IMR-90 (cell line): ENCODE measurements around the gene RALGAPA1. TPM values are rescaled to one million over a fixed set of nuclear protein-coding genes. Genes with fewer than 3 reads are reported as not detected.

Experiments
- ATAC-seq: fragments of 200-7000 bp; cut with Tn5 transposase; 2 replicates; pipeline ENCODE4 v1.9.1; 2020; ENCODE audit warnings: low read depth, mild to moderate bottlenecking, moderate library complexity
- BruUV-seq: library from RNA; stranded (reverse); fragments of 400-500 nt; replicated peaks from 2 replicates; lab custom pipeline; 2021; lab: Mats Ljungman, UMichigan
- CTCF ChIA-PET: fragments of 300-600 bp; formaldehyde crosslinking; extraction: SDS; loops from one replicate; lab custom pipeline; 2021; ENCODE audit warnings: antibody characterized with exemption; lab: Yijun Ruan, JAX
- POLR2A ChIA-PET: fragments of 300-600 bp; sonication (Branson Sonifier 250); formaldehyde crosslinking; loops from one replicate; lab custom pipeline; 2022; ENCODE audit warnings: antibody characterized with exemption; ENCODE audit not compliant: unreplicated experiment; lab: Charles Lee
- DNase-seq: peaks from one replicate; pipeline ENCODE4 v3.0.0; 2013
- H2AFZ ChIP-seq: replicated peaks from 2 replicates; pipeline ENCODE3; 2013; ENCODE audit warnings: low read length, mild to moderate bottlenecking; ENCODE audit not compliant: poor library complexity
- H2AK5ac ChIP-seq: 2 replicates; pipeline ENCODE4 v1.6.1; 2013; ENCODE audit warnings: low read depth, low read length, inconsistent platforms
- H2AK9ac ChIP-seq: replicated peaks from 2 replicates; pipeline ENCODE3; 2013; ENCODE audit warnings: mild to moderate bottlenecking, low read depth, low read length, moderate library complexity; ENCODE audit not compliant: poor library complexity
- H2BK120ac ChIP-seq: 2 replicates; pipeline ENCODE4 v1.6.1; 2013; ENCODE audit warnings: low read depth, low read length, inconsistent platforms
- H2BK15ac ChIP-seq: 3 replicates; pipeline ENCODE4 v1.6.1; 2013; ENCODE audit warnings: low read depth, low read length, inconsistent platforms
- H2BK20ac ChIP-seq: 2 replicates; pipeline ENCODE4 v1.6.1; 2013; ENCODE audit warnings: low read depth, mild to moderate bottlenecking, inconsistent platforms, low read length, moderate library complexity
- H2BK5ac ChIP-seq: 2 replicates; pipeline ENCODE4 v1.6.1; 2013; ENCODE audit warnings: mild to moderate bottlenecking, low read depth, low read length, inconsistent platforms; ENCODE audit not compliant: poor library complexity, severe bottlenecking
- H3K14ac ChIP-seq: replicated peaks from 2 replicates; pipeline ENCODE4 v1.6.1; 2013; ENCODE audit warnings: low read depth, low read length, inconsistent platforms
- H3K18ac ChIP-seq: 2 replicates; pipeline ENCODE4 v1.6.1; 2013; ENCODE audit warnings: low read depth, low read length, control low read depth
- H3K23ac ChIP-seq: 2 replicates; pipeline ENCODE4 v1.6.1; 2013; ENCODE audit warnings: low read depth, low read length, inconsistent platforms
- H3K27ac ChIP-seq: 2 replicates; pipeline ENCODE4 v1.5.1; 2013; ENCODE audit warnings: mild to moderate bottlenecking, control low read depth, low read length; ENCODE audit not compliant: insufficient read depth
- H3K27me3 ChIP-seq: 2 replicates; pipeline ENCODE4 v1.6.1; 2013; ENCODE audit warnings: low read length; ENCODE audit not compliant: control insufficient read depth, insufficient read depth
- H3K36me3 ChIP-seq: 2 replicates; pipeline ENCODE4 v1.6.1; 2013; ENCODE audit warnings: low read length, mixed read lengths; ENCODE audit not compliant: control insufficient read depth, insufficient read depth
- H3K4ac ChIP-seq: 2 replicates; pipeline ENCODE4 v1.6.1; 2013; ENCODE audit warnings: low read depth, low read length, inconsistent platforms
- H3K4me1 ChIP-seq: 2 replicates; pipeline ENCODE4 v1.6.1; 2013; ENCODE audit warnings: low read length, mixed read lengths; ENCODE audit not compliant: control insufficient read depth, insufficient read depth
- H3K4me2 ChIP-seq: 2 replicates; pipeline ENCODE4 v1.6.1; 2013; ENCODE audit warnings: low read depth, mild to moderate bottlenecking, control low read depth, low read length, moderate library complexity
- H3K4me3 ChIP-seq: 2 replicates; pipeline ENCODE4 v1.5.1; 2013; ENCODE audit warnings: low read depth, mild to moderate bottlenecking, control low read depth, low read length, moderate library complexity; ENCODE audit not compliant: insufficient read depth
- H3K56ac ChIP-seq: 2 replicates; pipeline ENCODE4 v1.6.1; 2013; ENCODE audit warnings: low read length, inconsistent platforms; ENCODE audit not compliant: insufficient read depth; ENCODE audit errors: extremely low read depth
- H3K79me1 ChIP-seq, 2 experiments: 2 replicates each; pipeline ENCODE4 v1.6.1; 2013; ENCODE audit warnings: low read length in 2 of 2, inconsistent platforms in 1 of 2, low read depth in 1 of 2
- H3K9ac ChIP-seq: 2 replicates; pipeline ENCODE4 v1.6.1; 2013; ENCODE audit warnings: low read depth, low read length, control low read depth
- H3K9me1 ChIP-seq: 2 replicates; pipeline ENCODE4 v1.6.1; 2013; ENCODE audit warnings: low read length, inconsistent platforms; ENCODE audit not compliant: insufficient read depth
- H3K9me3 ChIP-seq: 2 replicates; pipeline ENCODE4 v1.6.1; 2013; ENCODE audit warnings: low read length; ENCODE audit not compliant: control insufficient read depth, insufficient read depth
- H4K20me1 ChIP-seq: 2 replicates; pipeline ENCODE4 v1.6.1; 2013; ENCODE audit warnings: low read length, inconsistent platforms; ENCODE audit not compliant: insufficient read depth
- H4K5ac ChIP-seq: 2 replicates; pipeline ENCODE4 v1.6.1; 2013; ENCODE audit warnings: mild to moderate bottlenecking, low read depth, low read length, control low read depth
- H4K8ac ChIP-seq, 2 experiments: 2 replicates each; pipeline ENCODE4 v1.6.1; 2013; ENCODE audit warnings: low read depth in 2 of 2, low read length in 2 of 2, control low read depth in 1 of 2, inconsistent platforms in 1 of 2
- H4K91ac ChIP-seq: 2 replicates; pipeline ENCODE4 v1.6.1; 2013; ENCODE audit warnings: low read depth, low read length, inconsistent platforms; ENCODE audit not compliant: insufficient read depth
- BHLHE40 ChIP-seq: fragments of 150-350 bp; IDR thresholded peaks from 2 replicates; pipeline ENCODE4 v1.6.1; 2016; ENCODE audit warnings: mild to moderate bottlenecking, low read depth, low read length
- CEBPB ChIP-seq: IDR thresholded peaks from 2 replicates; pipeline ENCODE4 v1.6.1; 2012; ENCODE audit warnings: low read depth, low read length, improper control_type of control experiment
- CHD1 ChIP-seq: IDR thresholded peaks from 2 replicates; pipeline ENCODE4 v1.6.1; 2012; ENCODE audit warnings: low read depth, low read length, improper control_type of control experiment
- FOS ChIP-seq: fragments of 150-350 bp; IDR thresholded peaks from 2 replicates; pipeline ENCODE4 v1.6.1; 2016; ENCODE audit warnings: low read depth, low read length
- MAFK ChIP-seq: IDR thresholded peaks from 2 replicates; pipeline ENCODE4 v1.6.1; 2012; ENCODE audit warnings: low read depth, low read length, improper control_type of control experiment
- MAZ ChIP-seq: IDR thresholded peaks from 2 replicates; pipeline ENCODE4 v1.6.1; 2012; ENCODE audit warnings: low read depth, mild to moderate bottlenecking, low read length, improper control_type of control experiment, moderate library complexity, borderline replicate concordance
- MXI1 ChIP-seq: IDR thresholded peaks from 2 replicates; pipeline ENCODE4 v1.6.1; 2012; ENCODE audit warnings: low read depth, mild to moderate bottlenecking, low read length, moderate library complexity, borderline replicate concordance
- NFE2L2 ChIP-seq: fragments of 150-350 bp; IDR thresholded peaks from 2 replicates; pipeline ENCODE4 v1.6.1; 2016; ENCODE audit warnings: low read depth, mild to moderate bottlenecking, low read length
- POLR2A ChIP-seq: IDR thresholded peaks from 2 replicates; pipeline ENCODE4 v1.6.1; 2012; ENCODE audit warnings: mild to moderate bottlenecking, low read depth, low read length
- RAD21 ChIP-seq: IDR thresholded peaks from 2 replicates; pipeline ENCODE4 v1.6.1; 2012; ENCODE audit warnings: low read length, improper control_type of control experiment
- RCOR1 ChIP-seq: IDR thresholded peaks from 2 replicates; pipeline ENCODE4 v1.6.1; 2012; ENCODE audit warnings: mild to moderate bottlenecking, low read length, improper control_type of control experiment; ENCODE audit not compliant: insufficient replicate concordance
- RFX5 ChIP-seq: IDR thresholded peaks from 2 replicates; pipeline ENCODE4 v1.8.0; 2012; ENCODE audit warnings: low read depth, mild to moderate bottlenecking, low read length, moderate library complexity
- SMC3 ChIP-seq: fragments of 150-350 bp; IDR thresholded peaks from 2 replicates; pipeline ENCODE4 v1.6.1; 2016; ENCODE audit warnings: low read depth, mild to moderate bottlenecking, antibody characterized with exemption, low read length, moderate library complexity
- WGBS, 2 experiments: methylation state at CpG; one replicate each; pipeline versions ENCODE4 v1.1.5 to v1.1.7; 2013; ENCODE audit warnings: missing lambda C conversion rate in 2 of 2; ENCODE audit not compliant: insufficient read length in 1 of 2; ENCODE audit errors: extremely low coverage in 2 of 2; 5-methylcytosine and 5-hydroxymethylcytosine counted together
- dilution Hi-C: fragments of 300-500 bp; cut with HindIII; formaldehyde crosslinking; loops from one replicate; pipeline ENCODE4 v1.14.3; 2018; ENCODE audit warnings: low sequenced_read_pairs; ENCODE audit not compliant: unreplicated experiment
- in situ Hi-C: fragments of 300-500 bp; cut with MboI; formaldehyde crosslinking; loops from 3 replicates; pipeline ENCODE4 v1.14.3; 2019; ENCODE audit warnings: low sequenced_read_pairs, inconsistent platforms, mixed read lengths
- intact Hi-C: fragments of 100-400 bp; cut with micrococcal nuclease; formaldehyde crosslinking; loops from 2 replicates; pipeline ENCODE4 v1.10.0; 2022
- polyA plus RNA-seq, 3 experiments: library from polyadenylated mRNA; depleted of rRNA; stranded (reverse); fragments of >200 nt; gene quantifications; 2 replicates each; pipeline ENCODE4 v1.2.3, GENCODE V29; 2012; ENCODE audit warnings: low replicate concordance in 1 of 3
- total RNA-seq: library from RNA; depleted of rRNA; stranded (reverse); fragments of >200 nt; gene quantifications from 2 replicates; pipeline ENCODE4 v1.2.3, GENCODE V29; 2012
- TF ChIP-seq, protein P1 (sequence below): fragments of 150-350 bp; IDR thresholded peaks from 2 replicates; pipeline ENCODE4 v1.6.1; 2016; ENCODE audit warnings: low read depth, mild to moderate bottlenecking, low read length, moderate library complexity, borderline replicate concordance
- TF ChIP-seq, protein P2 (sequence below): fragments of 150-350 bp; IDR thresholded peaks from 2 replicates; pipeline ENCODE4 v1.6.1; 2017; ENCODE audit warnings: mild to moderate bottlenecking, antibody characterized with exemption, low read length, low read depth
- TF ChIP-seq, protein P3 (sequence below): conservative IDR thresholded peaks from 2 replicates; pipeline ENCODE4 v1.5.1; 2012; ENCODE audit warnings: mild to moderate bottlenecking, low read depth, low read length, improper control_type of control experiment

The RALGAPA1 gene
- total and polyA plus RNA-seq, 2 of the 4 experiments (the other 2 are of a cell fraction) = 5.1 to 25.6 TPM

DNA sequence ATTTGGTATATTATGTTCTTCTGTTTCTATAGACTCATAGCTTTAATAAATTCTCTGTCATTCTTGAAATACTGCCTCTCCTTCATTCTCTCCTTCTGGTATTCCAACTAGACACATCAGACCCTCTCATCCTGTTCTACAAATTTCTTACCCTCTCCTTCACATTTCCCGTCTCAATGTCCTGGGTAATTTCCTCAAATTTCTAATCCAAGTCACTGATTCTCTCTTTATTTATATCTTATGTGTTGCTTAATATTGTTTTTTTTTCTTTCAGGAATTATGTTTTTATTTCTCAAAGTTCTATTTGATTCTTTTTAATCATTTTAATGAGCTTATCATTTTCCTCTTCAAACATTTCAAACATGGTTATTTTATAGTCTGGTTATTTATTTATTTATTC, 94.0 kb downstream of the RALGAPA1 start:
- Histone ChIP-seq H3K14ac (no peak overlapping the region), H2BK120ac (no peak overlapping the region), H3K4me1 (no peaks in the 10 kb centered on the region), H3K18ac (no peak overlapping the region), H3K9me3 (no peaks in the 10 kb centered on the region), H2BK15ac (no peak overlapping the region), H3K9ac (no peak overlapping the region), H3K27me3 (no peaks in the 10 kb centered on the region), H3K79me1 (no peaks in the 10 kb centered on the region), H4K5ac (no peak overlapping the region), H3K4me3 (no peak overlapping the region), H2BK20ac (no peak overlapping the region), H4K91ac (no peak overlapping the region), H3K9me1 (no peaks in the 10 kb centered on the region), H2AK9ac (no peak overlapping the region), H3K4me2 (no peak overlapping the region), H3K36me3 (peaks cover 3% of the 10 kb centered on the region; the same call in 1 of the 2 replicates), H2AK5ac (no peak overlapping the region), H2BK5ac (no peak overlapping the region), H4K20me1 (no peaks in the 10 kb centered on the region), H3K56ac (no peak overlapping the region), H3K23ac (no peak overlapping the region), H4K8ac (no peak overlapping the region), H2AFZ (no peak overlapping the region), H3K4ac (no peak overlapping the region), H3K27ac (no peak overlapping the region)
- DNase-seq = no peak
- WGBS, 2 experiments = 100% methylated on average over 1 of the region's 1 CpG; no CpG with 5 or more reads in 1 of the 2 experiments
- intact Hi-C loops = no loop called here
- dilution Hi-C loops = no loop called here
- BruUV-seq = no TSS peak
- ATAC-seq = no peak
- ChIA-PET POLR2A (no interaction called here), CTCF (no interaction called here)
- in situ Hi-C loops = no loop called here
- TF ChIP-seq MAZ = no peak
- TF ChIP-seq MXI1 = no peak
- TF ChIP-seq, protein P1, sequence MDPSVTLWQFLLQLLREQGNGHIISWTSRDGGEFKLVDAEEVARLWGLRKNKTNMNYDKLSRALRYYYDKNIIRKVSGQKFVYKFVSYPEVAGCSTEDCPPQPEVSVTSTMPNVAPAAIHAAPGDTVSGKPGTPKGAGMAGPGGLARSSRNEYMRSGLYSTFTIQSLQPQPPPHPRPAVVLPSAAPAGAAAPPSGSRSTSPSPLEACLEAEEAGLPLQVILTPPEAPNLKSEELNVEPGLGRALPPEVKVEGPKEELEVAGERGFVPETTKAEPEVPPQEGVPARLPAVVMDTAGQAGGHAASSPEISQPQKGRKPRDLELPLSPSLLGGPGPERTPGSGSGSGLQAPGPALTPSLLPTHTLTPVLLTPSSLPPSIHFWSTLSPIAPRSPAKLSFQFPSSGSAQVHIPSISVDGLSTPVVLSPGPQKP = no peak
- TF ChIP-seq, protein P2, sequence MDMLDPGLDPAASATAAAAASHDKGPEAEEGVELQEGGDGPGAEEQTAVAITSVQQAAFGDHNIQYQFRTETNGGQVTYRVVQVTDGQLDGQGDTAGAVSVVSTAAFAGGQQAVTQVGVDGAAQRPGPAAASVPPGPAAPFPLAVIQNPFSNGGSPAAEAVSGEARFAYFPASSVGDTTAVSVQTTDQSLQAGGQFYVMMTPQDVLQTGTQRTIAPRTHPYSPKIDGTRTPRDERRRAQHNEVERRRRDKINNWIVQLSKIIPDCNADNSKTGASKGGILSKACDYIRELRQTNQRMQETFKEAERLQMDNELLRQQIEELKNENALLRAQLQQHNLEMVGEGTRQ = no peak
- TF ChIP-seq BHLHE40 = no peak
- TF ChIP-seq RCOR1 = no peak
- no peak for TF ChIP-seq RFX5
- no peak for TF ChIP-seq MAFK
- no peak for TF ChIP-seq CHD1
- no peak for TF ChIP-seq RAD21
- TF ChIP-seq POLR2A = no peak
- TF ChIP-seq FOS = no peak
- no peak for TF ChIP-seq NFE2L2
- no peak for TF ChIP-seq CEBPB
- TF ChIP-seq, protein P3, sequence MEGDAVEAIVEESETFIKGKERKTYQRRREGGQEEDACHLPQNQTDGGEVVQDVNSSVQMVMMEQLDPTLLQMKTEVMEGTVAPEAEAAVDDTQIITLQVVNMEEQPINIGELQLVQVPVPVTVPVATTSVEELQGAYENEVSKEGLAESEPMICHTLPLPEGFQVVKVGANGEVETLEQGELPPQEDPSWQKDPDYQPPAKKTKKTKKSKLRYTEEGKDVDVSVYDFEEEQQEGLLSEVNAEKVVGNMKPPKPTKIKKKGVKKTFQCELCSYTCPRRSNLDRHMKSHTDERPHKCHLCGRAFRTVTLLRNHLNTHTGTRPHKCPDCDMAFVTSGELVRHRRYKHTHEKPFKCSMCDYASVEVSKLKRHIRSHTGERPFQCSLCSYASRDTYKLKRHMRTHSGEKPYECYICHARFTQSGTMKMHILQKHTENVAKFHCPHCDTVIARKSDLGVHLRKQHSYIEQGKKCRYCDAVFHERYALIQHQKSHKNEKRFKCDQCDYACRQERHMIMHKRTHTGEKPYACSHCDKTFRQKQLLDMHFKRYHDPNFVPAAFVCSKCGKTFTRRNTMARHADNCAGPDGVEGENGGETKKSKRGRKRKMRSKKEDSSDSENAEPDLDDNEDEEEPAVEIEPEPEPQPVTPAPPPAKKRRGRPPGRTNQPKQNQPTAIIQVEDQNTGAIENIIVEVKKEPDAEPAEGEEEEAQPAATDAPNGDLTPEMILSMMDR = no peak
- no peak for TF ChIP-seq SMC3
